Kidney (tissue), 14 donors: ENCODE results near the gene ECD. TPM values are rescaled to one million over a fixed set of nuclear protein-coding genes. Genes with fewer than 3 reads are reported as not detected.

Experiments
- DNase-seq, 5 donors: peaks; one replicate each; pipeline ENCODE4 v3.0.0-alpha.2; 2013 to 2020
- FAIRE-seq: peaks from 2 replicates; lab custom pipeline; 2012; peaks lifted over from hg19 to GRCh38; lab: Jason Lieb, UNC
- H3K27ac ChIP-seq, 2 donors: one replicate each; pipeline ENCODE4 v1.7.0; 2013; ENCODE audit warnings: low read depth in 2 of 2, low read length in 2 of 2, inconsistent platforms in 1 of 2
- H3K27me3 ChIP-seq: one replicate; pipeline ENCODE4 v1.7.1; 2013; ENCODE audit warnings: low read length, inconsistent platforms; ENCODE audit not compliant: control insufficient read depth, insufficient read depth
- H3K36me3 ChIP-seq, 3 donors: one replicate each; pipeline versions ENCODE4 v1.7.0 to v1.7.1; 2013; ENCODE audit warnings: low read length in 3 of 3, control low read depth in 1 of 3, inconsistent platforms in 1 of 3; ENCODE audit not compliant: insufficient read depth in 3 of 3, control insufficient read depth in 2 of 3
- H3K4me1 ChIP-seq, 3 donors: one replicate each; pipeline versions ENCODE4 v1.7.0 to v1.7.1; 2013; ENCODE audit warnings: low read length in 3 of 3, inconsistent platforms in 1 of 3, low read depth in 1 of 3; ENCODE audit not compliant: control insufficient read depth in 2 of 3, insufficient read depth in 2 of 3
- H3K4me3 ChIP-seq, 3 donors: one replicate each; pipeline versions ENCODE4 v1.7.0 to v1.8.1; 2013; ENCODE audit warnings: low read length in 3 of 3, control low read depth in 1 of 3, inconsistent platforms in 1 of 3
- H3K9ac ChIP-seq, 3 donors: one replicate each; pipeline versions ENCODE4 v1.7.0 to v1.7.1; 2013; ENCODE audit warnings: low read length in 3 of 3, control low read depth in 1 of 3, inconsistent platforms in 1 of 3
- H3K9me3 ChIP-seq, 3 donors: one replicate each; pipeline versions ENCODE4 v1.7.0 to v1.7.1; 2013; ENCODE audit warnings: low read length in 3 of 3, control low read depth in 1 of 3, inconsistent platforms in 1 of 3; ENCODE audit not compliant: control insufficient read depth in 2 of 3, insufficient read depth in 1 of 3
- intact Hi-C: fragments of 100-400 bp; cut with DNase I; formaldehyde crosslinking; loops from one replicate; pipeline ENCODE4 v1.11.1; 2022
- polyA plus RNA-seq: library from polyadenylated mRNA; stranded (reverse); fragments of 350-450 nt; fragmentation: Illumina TruSeq; extraction: RNeasy Lipid Tissue Mini Kit (QIAGEN cat#74804); gene quantifications from one replicate; pipeline ENCODE4 v1.2.3, GENCODE V29; 2014; ENCODE audit warnings: low read depth, low replicate concordance; ENCODE audit not compliant: insufficient read depth
- total RNA-seq: library from RNA; stranded (reverse); fragmentation: NEBNext Ultra II Directional; extraction: Animal tissue kit (Norgen Biotek cat#: 25700); gene quantifications from one replicate; pipeline ENCODE4 v1.2.1, GENCODE V29; 2021
- TF ChIP-seq, protein P1 (sequence below): IDR thresholded peaks from 3 replicates; pipeline ENCODE4 v1.5.1; 2012; ENCODE audit warnings: mild to moderate bottlenecking, moderate library complexity, borderline replicate concordance; ENCODE audit not compliant: insufficient read depth; ENCODE audit errors: extremely low read depth
- donor health status: control.
- donor health status: control.
- donor health status: control.
- donor health status: control.
- donor health status: control.
- donor health status: DM: yes; HTN: yes; CAD: no.
- donor health status: Normal renal cell carcinoma (clear cell type).

The ECD gene
- total and polyA plus RNA-seq, 2 donors from 2014 or later, result 15.2 to 27.5 TPM

DNA sequence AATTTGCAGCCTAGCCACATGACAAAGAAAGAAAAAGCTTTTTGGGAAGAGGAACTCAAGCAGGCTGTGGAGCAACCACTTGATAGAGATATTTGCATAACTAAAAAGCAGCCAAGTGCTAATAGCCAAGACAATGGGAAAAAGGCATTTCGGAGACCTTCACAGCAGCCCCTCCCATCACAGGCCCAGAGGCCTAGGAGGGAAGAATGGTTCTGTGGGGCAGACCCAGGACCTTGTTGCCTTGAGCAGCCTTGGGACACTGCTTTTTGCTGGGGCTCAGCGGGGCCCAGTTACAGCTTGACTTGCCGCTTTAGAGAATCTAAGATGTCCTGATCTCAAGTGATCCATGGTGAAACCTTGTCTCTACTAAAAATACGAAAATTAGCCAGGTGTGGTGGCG, 38.6 kb upstream of the ECD start:
- intact Hi-C loops, result no loop called here
- Histone ChIP-seq H3K27ac (no peak overlapping the region), H3K36me3 (peaks cover 0 to 16% (median 2%) of the 10 kb centered on the region in 3 donors), H3K27me3 (no peaks in the 10 kb centered on the region), H3K4me3 (no peak overlapping the region), H3K9ac (no peak overlapping the region), H3K9me3 (no peaks in the 10 kb centered on the region), H3K4me1 (peaks cover 0 to 7% (median 0%) of the 10 kb centered on the region in 3 donors)
- DNase-seq (no peak), FAIRE-seq (no peak)
- TF ChIP-seq, protein P1, sequence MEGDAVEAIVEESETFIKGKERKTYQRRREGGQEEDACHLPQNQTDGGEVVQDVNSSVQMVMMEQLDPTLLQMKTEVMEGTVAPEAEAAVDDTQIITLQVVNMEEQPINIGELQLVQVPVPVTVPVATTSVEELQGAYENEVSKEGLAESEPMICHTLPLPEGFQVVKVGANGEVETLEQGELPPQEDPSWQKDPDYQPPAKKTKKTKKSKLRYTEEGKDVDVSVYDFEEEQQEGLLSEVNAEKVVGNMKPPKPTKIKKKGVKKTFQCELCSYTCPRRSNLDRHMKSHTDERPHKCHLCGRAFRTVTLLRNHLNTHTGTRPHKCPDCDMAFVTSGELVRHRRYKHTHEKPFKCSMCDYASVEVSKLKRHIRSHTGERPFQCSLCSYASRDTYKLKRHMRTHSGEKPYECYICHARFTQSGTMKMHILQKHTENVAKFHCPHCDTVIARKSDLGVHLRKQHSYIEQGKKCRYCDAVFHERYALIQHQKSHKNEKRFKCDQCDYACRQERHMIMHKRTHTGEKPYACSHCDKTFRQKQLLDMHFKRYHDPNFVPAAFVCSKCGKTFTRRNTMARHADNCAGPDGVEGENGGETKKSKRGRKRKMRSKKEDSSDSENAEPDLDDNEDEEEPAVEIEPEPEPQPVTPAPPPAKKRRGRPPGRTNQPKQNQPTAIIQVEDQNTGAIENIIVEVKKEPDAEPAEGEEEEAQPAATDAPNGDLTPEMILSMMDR, result no peak

DNA sequence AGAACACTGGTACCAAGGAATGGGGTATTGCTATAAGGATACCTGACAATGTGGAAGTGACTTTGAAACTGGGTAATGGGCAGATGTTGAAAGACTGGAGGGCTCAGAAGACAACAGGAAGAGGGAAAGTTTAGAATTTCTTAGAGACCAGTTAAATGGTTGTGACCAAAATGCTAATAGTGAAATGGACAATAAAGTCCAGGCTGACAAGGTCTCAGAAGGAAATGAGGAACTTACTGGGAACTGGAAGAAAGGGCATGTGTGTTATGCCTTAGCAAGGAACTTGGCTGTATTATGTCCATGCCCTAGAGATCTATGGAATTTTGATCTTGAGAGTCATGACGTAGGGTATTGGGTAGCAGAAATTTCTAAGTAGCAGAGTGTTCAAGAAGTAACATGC, 38.1 kb upstream of the ECD start:
- Histone ChIP-seq H3K9me3 (no peaks in the 10 kb centered on the region), H3K4me3 (no peak overlapping the region), H3K27me3 (no peaks in the 10 kb centered on the region), H3K27ac (no peak overlapping the region), H3K9ac (no peak overlapping the region), H3K36me3 (peaks cover 0 to 14% (median 2%) of the 10 kb centered on the region in 3 donors), H3K4me1 (peaks cover 0 to 7% (median 0%) of the 10 kb centered on the region in 3 donors)
- intact Hi-C loops, result no loop called here
- TF ChIP-seq, protein P1, result no peak
- DNase-seq (no peak), FAIRE-seq (no peak)

- H3K9ac ChIP-seq, result no peak overlapping the region
- H3K4me1 ChIP-seq, result peaks cover 0 to 6% (median 0%) of the 10 kb centered on the region in 3 donors
- no peak overlapping the region for H3K4me3 ChIP-seq
- no peak overlapping the region for H3K27ac ChIP-seq
- no peaks in the 10 kb centered on the region for H3K9me3 ChIP-seq
- no peaks in the 10 kb centered on the region for H3K27me3 ChIP-seq
- H3K36me3 ChIP-seq, result peaks cover 0 to 9% (median 2%) of the 10 kb centered on the region in 3 donors
- intact Hi-C loops, result no loop called here
- DNase-seq (no peak), FAIRE-seq (no peak)
- TF ChIP-seq, protein P1, result no peak
These were observed 37.3 kb upstream of the ECD start for GRCh38 chr10:73205081-73205480.

DNA sequence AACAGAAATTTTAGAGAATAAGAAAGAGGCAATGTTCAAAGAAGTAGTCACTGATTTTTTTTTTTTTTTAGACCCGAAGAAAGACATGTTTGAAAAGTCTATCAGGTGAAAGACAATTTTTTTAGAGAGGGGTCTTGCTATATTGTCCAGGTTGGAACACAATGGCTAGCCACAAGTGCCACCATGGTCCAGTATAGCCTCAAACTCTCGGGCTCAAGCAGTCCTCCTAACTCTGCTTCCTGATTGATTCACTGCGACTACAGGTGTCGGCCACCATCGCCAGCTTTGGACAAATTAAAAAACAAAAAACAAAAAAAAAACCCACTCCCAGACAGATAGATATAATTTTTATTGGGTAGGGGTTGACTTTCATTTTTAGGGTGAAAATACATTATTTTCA, 22.4 kb upstream of the ECD start:
- H3K36me3 ChIP-seq, result peaks cover 0 to 13% (median 4%) of the 10 kb centered on the region in 3 donors
- no peak overlapping the region for H3K4me3 ChIP-seq
- H3K9ac ChIP-seq, result no peak overlapping the region
- intact Hi-C loops, result no loop called here
- H3K27ac ChIP-seq, result no peak overlapping the region
- H3K4me1 ChIP-seq, result no peaks in the 10 kb centered on the region
- H3K9me3 ChIP-seq, result no peaks in the 10 kb centered on the region
- FAIRE-seq, result no peak
- DNase-seq, result no peak
- H3K27me3 ChIP-seq, result no peaks in the 10 kb centered on the region
- TF ChIP-seq, protein P1, result no peak
